Medulla oblongata (tissue), 1 donor: ENCODE results near the gene PDLIM4.
A peak's percentile ranks its signal among the peaks of the same experiment; 100 is the strongest.

Experiments
- DNase-seq: peaks from one replicate; pipeline ENCODE4 v3.0.0-alpha.2; 2015; ENCODE audit errors: extremely low spot score

The PDLIM4 gene, protein sequence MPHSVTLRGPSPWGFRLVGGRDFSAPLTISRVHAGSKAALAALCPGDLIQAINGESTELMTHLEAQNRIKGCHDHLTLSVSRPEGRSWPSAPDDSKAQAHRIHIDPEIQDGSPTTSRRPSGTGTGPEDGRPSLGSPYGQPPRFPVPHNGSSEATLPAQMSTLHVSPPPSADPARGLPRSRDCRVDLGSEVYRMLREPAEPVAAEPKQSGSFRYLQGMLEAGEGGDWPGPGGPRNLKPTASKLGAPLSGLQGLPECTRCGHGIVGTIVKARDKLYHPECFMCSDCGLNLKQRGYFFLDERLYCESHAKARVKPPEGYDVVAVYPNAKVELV

DNA sequence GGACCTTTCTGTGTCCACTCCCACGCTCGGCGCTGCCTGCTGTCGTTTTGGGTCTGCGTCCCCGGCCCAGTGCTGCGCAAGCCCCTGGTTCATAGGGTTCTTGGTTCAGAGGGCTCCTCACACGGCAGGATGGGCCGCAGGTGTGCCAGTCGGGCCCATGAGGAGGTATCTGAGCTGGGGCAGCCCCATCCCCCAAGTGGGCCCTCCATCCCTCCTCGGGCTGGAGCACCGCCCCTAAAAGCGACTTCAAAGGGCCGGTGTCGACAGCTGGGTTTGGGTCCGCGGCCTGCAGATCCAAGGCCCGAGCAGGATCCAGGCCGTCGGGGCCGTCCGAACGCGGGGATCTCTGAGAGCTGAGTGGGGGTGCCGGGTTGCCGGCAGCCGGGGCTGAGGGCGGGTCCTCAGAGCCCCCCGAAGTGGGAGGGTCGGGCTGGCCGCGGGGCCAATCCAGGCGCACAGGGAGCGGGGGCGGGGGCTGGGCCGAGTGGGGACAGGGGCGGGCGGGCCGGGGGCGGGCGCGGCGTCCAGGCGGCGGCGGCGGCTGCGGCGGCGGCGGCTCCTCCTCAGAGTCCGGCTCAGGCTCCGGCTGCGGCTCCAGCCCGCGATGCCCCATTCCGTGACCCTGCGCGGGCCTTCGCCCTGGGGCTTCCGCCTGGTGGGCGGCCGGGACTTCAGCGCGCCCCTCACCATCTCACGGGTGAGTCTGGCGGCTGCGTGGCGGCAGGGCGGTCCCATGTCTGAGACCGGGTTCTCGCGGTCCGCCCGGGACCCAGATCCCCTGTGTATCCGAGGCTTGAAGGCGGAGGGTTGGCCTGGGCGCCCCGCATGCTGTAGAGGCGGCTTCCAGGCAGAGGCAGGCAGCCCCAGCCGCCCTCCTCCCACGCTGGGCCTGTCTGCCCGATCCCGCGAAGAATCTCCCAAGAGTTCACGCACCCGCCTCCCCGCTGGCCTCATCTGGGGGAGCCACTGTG is at the start of gene PDLIM4:
Gene PDLIM4, plus strand, starts transcription at position 566 of the 971 bp plus-strand sequence. Its CDS starts 39 bp downstream, at position 605.
- no peak for DNase-seq

DNA sequence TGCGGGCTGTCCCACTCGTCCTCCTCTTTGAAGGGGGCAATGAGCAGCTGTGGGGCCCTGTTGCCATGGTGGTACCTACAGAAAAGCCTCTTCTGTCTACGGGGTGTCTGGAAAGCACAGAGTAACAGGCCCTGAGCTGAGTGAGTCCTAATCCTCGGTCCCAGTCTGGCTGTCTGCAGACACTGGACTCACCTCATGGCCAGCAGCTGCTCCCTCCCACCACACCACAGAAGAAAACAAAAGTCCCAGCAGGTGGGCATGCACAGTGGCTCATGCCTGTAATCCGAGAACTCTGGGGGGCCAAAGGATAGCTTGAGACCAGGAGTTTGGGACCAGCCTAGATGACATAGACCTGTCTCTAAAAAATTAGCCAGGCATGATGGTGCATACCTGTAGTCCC is 49.7 kb upstream of the PDLIM4 start:
- DNase-seq = no peak

DNA sequence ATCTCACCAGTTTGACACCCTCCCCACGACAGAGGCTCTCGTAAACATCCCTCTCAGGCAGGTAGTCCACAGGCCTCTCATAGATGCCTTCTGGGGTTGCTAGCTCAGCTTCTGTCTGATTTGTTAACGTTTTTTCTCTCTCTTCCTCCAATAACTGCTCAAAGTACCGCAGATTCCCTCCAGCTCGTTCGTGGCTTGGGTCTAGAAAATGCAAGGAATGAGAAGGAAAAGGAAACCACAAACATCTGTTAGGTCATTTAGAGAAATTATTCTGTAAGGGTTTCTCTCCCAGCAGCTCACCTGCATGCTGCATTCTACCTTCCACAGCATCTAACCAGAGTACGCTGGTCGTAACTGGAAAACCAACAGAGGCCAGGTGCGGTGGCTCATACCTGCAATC is 48.4 kb upstream of the PDLIM4 start:
- DNase-seq = no peak

DNA sequence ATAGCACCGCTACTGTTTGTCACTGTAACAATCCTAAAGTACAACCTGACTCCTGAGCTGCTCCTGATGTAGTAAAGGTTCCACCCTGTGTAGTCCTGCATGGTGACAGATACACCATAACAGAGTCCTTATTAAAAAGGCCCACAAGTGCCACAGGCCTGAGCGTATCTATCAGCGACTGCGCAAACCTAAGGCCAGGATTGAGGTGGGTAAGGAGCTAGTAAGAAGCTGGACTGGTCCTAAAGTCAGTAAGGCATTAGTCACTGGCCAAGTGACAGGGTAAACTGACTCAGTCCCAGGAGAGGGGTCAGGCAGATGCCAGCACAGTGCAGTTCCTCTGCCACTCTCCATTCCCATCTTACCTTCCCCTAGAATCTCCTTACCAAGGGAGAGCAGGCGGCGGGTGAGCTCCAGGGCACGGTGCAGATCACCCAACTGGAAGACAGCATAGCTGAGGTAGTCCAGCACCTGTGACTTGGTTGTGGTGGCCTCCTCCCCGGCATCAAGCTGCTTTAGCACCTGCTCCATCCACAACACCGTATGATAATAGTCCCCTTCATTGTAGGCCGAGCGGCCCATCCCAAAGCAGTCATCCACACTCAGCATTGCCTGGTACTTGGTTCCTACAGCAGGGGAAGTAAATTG is 47.5 kb upstream of the PDLIM4 start:
- DNase-seq = no peak

DNA sequence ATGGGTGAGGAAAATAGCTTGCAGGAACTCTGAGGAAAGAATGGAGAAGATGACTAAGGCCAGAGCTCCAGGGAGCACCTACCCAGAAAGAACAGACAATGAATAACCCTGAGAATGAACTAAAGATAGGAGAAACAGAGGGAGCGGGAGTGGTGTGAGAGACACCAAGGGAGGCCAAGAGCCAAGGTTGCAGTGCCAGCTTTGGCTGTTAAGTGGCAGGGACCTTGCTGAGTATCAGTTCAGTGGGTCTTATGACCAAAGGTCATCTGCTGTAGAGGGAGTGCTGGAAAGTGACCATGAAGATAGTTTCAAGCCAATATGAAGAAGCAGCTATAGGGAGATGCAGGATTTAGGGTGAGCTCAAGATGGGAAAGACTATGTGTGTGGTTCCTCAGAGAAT is 46.6 kb upstream of the PDLIM4 start:
- no peak for DNase-seq

DNA sequence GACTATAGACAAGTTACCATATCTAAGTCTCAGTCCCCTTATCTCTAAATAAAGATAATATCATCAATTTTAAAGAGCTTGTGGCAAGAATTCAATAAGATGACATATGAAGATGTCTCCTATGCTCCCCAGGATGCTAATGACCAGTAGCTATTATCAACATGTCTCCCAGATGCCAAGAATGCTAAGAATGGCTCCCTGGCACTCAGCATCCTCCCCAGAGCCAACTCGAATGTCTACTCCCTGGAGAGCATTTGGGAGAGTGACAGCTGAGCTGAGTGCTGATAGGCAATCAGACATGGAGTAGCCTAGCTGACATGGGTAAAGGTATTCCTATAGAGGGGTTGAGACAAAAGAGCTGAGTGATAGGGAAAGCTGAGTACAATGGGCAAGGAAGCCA is 45.7 kb upstream of the PDLIM4 start:
- no peak for DNase-seq

DNA sequence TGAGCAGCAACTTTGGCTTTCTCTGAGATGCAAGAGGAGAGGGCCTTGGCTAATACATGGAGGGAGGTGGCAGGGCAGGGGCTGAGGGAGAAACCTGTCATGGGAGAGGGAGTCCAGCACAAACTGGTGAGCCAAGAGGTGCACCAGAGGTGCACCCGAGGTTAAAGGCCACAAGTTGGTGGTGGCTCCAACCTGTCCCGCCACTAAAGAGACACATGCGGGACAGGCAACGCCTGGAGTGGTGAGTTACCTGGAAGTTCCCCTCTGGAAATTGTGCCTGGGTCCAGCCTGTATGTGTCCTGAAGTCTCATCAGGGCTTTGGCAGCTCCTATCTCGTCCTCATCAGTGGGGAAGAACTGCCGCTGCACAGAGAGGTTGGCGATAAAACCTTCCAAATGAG is 43.8 kb upstream of the PDLIM4 start:
- DNase-seq = no peak

DNA sequence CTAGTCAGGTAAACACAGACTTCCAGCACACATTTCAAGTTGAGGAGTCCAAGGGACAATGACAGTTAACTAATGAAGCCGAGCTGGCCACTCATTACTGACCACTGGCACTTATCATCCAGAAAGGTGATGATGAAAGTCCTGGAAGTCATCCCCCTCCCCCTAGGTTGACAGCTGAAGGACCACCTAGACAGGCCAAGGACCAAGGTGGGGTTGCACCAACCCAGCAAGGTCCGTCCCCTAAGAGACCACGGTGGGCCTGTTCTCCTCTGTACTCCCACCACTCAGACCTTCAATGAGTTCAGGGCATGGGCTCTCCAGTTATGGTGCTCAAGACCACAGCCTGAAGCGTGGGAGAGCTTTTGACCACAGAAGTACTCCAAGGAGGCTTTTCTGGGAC is 43.0 kb upstream of the PDLIM4 start:
- DNase-seq = no peak

DNA sequence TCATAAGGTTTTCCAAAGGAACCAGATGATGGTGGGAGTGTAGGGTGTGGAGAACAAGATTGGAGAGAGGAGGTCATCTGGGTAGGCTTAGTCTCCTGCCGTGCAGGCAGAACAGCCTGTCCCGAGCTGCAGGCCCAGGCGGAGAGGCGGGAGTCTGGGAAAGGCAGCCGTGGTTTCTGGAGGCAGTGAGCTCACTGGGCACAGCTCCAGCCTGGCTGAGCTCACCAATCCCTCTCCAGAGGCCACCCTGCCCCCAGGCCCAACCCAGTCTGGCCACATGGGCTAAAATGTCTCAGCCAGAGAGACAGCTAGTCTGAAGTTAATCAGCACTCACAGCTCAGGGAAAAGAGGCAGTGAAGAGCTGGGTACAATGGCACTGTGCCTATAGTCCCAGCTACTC is 42.2 kb upstream of the PDLIM4 start:
- peak; percentile 87 for DNase-seq

DNA sequence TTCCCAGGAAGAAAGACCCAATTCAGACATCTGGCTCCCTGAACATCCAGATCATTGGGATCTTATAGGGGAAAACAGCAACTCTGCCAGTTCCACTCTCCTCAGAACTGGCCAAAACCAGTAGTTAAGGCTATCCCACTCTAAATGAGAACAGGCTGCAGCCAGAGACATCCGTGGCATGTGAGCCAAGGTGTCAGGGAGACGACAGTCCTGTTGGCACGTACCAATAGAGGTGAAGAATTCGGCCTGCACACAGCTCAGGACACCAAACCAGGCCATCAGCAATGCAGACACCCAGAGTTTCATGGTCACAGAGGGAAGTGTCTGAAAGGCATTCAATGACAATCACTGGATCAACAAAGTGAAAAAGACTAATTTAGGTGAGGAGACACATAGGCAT is 39.2 kb upstream of the PDLIM4 start:
- no peak for DNase-seq

DNA sequence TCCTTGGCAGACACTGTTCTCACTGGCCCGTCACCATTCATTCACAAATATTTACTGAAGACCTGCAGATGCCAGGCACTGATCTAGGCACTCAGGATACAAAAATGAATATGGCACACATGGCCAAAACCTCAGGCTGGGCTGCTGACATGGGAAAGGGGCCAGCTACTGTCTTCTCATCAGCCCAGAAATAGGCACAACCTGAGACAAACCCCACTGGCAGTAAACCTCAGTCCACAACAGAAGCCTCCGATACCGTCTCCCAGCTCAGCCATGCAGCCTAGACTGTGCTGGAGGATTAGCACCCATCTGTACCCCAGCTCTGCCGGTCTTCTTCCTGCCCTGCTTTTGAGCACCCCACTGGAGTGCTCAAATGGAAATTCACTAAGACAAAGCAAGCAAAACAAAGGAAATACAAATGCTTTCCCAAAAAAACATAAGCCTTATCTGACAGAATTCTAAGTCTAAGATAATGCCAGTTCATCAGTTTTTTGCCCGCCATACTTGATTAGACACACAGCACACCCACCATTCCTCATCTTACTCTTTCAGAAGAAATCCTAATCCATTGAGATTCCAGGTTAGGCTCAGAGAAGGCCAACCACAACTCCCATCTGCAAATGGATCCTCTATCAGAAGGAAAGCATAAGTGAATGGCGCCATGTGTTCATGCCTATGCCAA is 38.1 kb upstream of the PDLIM4 start:
- DNase-seq = no peak

DNA sequence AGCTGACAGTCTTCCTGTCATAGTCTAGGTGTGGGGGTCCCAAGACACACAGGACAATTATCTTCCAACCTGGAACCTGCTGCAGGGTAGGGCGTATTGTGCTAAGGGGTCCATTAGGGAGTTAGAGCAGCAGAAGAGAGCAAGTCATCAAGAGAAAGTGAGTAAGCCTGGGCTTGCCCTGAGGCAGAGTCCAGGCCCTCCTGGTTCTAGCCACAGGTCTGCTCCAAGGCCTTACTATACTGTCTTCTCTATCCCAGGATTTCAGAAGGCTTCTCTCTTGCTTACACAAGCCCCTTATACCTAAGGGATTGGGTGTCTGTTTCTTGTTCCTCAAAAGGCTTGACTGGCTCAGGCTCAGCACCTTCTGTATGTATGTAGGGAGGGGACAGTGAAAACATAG is 37.5 kb upstream of the PDLIM4 start:
- no peak for DNase-seq

DNA sequence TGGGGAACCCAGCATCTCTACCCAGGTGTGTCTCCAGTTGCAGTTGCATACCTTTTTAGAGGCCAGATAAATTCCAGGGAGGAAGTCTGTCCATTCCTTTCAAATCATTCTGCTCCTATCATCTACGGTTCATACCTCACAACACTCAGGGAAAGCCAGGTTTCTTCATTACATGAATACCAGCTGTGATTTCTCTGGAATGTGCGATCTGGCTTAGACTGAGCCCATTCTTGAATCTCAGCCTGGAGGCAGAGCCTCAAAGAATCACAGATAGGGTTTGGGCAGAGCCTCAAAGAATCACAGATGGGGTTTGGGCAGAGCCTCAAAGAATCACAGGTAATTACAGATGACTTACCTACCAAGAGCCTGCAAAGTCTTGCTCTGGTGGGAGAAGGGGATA is 37.0 kb upstream of the PDLIM4 start:
- DNase-seq = no peak

DNA sequence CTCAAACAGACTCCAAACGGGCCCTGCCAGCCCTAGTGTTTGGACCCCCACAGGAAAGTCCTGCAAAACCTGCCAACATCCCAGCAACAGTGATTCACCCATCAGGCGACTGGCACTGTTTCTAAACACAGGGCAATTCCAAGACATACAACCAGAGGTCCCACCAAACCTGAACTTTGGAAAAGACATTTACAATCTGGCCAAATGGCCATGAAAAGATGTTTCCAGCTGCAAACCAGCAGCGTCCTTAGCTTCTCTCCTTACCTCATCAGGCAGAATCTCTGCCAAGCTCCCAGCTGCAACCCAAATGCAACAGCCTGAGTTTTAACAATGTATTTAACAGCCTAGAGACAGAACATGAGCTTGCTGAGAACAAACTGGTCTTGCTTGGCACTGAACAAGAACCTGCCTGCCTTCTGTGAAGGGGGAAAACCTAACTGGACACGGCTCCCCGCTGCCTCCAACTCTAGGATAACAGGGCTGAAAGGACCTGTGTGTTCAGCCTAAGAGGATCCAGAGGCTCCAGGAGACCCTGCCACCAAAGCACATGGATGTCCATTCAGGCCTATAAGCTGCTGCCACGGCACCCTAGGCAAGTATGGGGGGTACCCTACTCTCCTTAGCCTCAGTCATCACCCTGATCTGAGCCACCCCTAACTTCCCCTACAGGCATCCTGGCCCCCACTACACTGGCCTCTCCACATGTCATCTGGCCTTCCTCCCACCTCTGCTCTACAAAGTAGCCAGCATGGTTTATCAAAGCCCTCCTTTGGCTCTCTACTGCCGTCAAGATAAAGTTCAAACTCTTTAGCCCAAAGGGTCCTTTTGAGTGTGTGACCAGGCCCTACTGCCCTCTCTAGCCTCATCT is 35.5 kb upstream of the PDLIM4 start:
- peak; percentile 57 for DNase-seq

DNA sequence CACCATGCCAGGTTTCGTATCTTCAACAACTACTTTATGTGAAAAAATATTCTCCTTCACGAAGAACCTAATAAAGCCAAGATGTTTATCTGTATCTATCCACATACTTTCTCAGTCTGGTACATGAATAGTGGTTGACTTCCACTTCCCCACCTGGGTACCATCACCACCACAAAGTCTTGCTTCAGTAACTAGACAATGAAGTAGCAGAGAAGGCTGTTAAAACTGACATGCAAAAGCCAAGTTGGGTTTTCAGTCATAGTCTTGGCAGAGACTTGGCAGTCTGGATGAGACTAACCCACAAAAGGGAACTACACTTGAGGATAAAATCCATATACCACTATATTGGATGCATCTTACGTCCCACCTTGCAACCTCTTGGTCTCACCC is 34.9 kb upstream of the PDLIM4 start:
- DNase-seq = no peak

DNA sequence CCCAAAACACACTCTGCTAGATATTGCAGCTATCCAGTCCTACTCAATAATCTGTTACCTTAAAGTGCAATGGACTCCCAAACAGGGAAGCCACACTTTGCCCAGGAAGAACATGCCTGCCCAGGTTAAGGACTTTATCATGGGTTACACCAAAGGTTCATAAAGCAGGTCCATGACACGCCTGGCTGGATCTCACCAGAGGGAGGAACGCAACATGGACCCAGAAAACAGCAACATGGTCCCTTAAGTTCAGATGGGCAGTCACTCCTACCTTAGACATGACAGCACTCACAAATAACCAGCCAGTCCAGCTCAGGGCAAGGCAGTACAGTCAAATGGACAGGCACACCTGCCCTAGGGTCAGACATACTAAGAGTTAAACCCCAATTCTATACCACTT is 33.6 kb upstream of the PDLIM4 start:
- DNase-seq = no peak

DNA sequence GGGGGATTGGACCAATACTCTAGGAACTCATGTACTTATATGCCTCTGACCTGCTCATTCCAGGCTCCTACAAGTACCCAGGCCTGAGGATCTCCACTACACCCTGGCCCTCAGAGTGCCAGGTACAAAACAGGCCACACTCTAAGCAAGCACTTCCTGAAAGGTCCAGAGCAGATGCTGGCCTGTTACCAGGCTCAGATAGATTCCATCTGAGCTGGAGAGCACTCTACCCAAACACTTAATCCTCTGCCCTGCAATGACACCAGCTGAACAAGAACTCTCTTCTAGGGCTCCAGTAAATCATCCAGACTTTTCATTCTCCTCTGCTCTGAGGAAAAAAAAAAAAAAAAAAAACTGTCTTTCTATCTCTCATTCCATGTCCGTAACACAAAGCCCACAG is 32.8 kb upstream of the PDLIM4 start:
- DNase-seq = no peak

DNA sequence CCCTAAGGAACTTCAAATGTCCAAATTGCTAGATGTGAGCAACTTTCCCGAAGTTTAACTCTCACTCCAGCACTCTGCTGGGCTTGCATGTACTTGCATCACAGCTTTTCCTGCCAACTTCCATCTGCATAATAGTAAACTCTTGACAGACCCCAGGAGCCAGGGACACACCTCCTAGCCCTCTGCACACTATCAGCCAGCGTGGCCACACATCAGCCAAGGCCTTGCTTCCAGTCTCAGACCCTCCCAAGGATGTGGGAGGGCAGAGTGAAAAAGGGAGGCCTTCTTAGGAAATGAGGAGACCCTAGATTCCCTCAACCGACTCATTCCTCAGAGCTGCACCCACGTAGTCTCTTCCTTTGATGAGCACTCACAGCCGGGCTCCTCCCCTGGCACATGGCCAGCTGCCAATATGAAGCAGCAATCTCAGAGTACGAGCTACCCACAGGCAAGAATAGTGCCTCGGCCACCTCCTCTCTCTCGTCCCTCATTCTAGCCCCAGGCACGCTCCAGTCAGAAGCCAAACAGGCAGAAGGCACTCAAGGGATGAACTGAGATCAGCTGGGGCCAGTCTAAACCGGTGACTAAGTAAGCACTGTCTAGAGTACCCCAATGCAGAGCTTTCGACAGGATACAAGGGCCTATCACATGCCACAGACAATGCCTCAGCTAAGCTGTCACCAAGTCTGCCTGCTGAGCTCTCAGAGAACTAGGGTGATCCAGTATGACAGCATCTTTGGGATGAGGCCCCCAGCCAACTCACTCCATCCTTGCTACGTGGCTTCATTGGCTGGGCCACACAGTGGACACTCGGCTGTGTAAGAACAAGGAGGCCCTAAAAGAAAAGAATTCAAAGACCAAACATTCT is 32.1 kb upstream of the PDLIM4 start:
- DNase-seq = peak; percentile 21

DNA sequence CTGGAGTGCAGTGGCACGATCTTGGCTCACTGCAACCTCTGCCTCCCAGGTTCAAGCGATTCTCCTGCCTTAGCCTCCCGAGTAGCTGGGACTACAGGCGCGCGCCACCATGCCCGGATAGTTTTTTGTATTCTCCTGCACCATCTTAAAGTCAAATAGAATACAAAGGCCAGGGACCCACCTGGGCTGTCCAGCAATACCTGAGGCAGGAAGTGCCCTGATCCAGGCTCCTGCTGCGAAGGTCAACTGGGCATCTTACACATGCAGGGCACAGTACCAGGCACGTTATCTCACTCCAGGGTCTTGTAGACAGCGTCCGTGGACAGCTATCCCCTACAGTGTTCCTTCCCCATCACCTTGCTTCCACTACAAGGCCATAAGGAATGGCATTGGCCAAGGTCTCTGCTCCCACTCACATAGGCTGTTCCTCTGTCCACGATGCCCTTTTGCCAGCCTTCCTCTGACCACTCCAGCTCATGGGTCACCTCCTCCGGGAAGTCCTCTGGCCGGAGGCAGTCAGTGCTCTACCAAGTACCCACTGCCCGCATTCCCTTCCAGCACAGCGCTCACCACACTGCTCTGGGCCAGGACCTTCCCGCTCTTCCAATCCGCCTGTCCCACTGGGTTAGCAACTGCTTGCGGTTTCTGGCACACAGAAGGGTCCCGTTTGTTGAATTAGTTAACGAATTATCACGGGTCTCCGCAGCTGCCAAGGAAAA is 30.8 kb upstream of the PDLIM4 start:
- DNase-seq = no peak

DNA sequence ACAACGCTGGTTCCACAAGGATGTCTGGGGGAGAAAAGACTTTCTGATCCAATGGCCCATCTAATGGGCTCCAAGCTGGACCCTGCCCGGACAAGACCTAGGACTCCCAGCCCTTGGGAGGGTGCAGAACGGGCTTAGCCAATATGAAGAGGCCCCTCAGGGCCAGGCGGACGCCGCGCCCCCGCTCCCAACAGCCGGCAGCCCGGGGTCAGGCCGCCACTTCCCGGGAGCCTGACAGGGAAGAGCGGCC is 30.3 kb upstream of the PDLIM4 start:
- no peak for DNase-seq
